NCI-H345 treated with DMSO at 0.1 percent for 48 hours (cell line): ENCODE measurements around the gene SLC38A4.
"Not testable (repeated sequence)": the region's sequence is repeated elsewhere in the genome, so short reads cannot be mapped to it uniquely, and the experiment has no call there.

Experiments used
- DNase-seq: peaks from one replicate; lab custom pipeline; 2025; ENCODE audit not compliant: unreplicated experiment; lab: John Stamatoyannopoulos, UW

The SLC38A4 gene

GRCh38 chr12:46779063-46779462 lies 46.7 kb downstream of the SLC38A4 start:
- DNase-seq = no peak

GRCh38 chr12:46778415-46778814 lies 47.4 kb downstream of the SLC38A4 start:
- no peak for DNase-seq

DNA sequence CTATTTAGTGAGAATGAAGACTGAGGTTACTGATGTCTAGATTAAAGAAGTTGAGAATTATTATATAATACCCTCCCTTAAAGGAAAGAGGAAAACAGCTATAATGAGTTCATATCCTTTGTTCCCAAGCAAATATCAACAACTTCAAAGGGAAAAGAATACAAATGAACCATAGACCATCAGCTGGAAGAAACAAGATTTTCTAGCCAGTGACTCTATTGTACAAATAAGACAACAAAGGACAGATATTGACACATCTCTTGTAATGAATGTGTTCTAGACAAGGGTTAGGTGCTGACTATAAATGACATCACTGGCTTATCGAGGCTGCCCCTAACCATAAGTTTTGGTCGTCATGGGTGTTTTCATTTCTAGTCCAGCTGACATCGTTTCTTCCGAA lies 48.2 kb downstream of the SLC38A4 start:
- DNase-seq = no peak

DNA sequence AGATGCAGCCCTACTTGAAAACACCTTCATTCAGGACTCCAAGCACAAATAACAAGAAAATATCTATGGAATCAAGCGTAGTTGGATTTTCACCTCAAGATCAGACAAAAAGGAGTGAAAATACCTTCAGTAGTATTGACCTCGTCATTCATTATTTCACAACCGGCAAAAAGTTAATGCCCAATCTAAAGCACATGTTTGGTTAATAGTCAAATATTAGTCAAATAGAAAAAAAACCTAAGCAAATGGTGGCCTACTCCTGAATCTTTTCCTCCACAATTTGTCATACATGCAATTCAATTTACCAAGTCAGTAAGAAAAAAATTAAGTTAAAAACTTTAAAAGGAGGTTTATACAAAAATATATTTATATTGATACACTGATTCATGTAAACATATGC lies 50.0 kb downstream of the SLC38A4 start:
- DNase-seq = no peak

DNA sequence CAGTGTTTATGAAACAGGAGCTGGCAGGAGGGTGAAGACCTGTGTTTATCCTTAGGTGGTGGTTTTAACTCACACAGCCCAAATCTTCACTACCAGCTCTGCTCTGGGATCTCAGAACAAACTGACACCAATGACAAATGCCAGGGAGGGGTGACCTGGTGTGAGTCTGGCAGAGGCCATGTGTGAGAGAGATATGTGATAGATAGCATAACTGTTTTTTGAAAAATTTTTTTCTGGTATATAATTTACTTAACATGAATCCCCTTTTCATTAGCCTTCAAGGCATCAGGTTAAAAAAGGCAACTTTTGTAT lies 51.5 kb downstream of the SLC38A4 start:
- no peak for DNase-seq

- DNase-seq = no peak
Observed at GRCh38 chr12:46773586-46774321, 52.0 kb downstream of the SLC38A4 start.

GRCh38 chr12:46771268-46771827 lies 54.4 kb downstream of the SLC38A4 start:
- no peak for DNase-seq

GRCh38 chr12:46770501-46771183 lies 55.2 kb downstream of the SLC38A4 start:
- DNase-seq = no peak

DNA sequence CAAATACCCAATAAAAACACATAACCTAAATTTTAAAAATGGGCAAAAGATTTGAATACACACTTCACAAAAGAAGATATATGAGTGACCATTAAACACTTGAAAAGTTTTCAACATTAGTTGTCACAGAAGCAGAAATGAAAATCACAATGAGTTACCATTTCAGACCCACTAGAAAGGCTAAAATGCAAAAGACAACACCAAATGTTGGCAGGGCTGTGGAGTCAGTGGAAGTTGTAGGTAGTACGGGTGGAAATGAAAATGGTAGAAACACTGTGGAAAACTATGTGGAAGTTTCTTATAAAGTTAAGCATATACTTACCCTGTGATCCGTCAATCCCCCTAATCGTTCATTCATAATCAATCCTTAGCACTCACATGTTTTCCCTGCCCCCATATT lies 61.8 kb downstream of the SLC38A4 start:
- no peak for DNase-seq

DNA sequence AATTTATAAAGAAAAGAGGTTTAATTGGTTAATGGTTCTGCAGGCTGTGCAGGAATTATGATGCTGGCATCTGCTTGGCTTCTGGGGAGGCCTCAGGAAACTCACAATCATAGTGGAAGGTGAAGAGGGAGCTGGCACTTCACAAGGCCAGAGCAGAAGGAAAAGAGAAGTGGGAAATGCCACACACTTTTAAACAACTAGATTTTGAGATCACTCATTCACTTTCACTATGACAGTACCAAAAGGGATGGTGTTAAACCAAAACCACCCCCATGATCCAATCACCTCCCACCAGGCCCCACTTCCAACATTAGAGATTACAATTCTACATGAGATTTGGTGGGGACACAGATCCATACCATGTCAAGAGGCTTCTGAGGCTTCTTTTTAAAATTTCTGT lies 62.6 kb downstream of the SLC38A4 start:
- DNase-seq = no peak

DNA sequence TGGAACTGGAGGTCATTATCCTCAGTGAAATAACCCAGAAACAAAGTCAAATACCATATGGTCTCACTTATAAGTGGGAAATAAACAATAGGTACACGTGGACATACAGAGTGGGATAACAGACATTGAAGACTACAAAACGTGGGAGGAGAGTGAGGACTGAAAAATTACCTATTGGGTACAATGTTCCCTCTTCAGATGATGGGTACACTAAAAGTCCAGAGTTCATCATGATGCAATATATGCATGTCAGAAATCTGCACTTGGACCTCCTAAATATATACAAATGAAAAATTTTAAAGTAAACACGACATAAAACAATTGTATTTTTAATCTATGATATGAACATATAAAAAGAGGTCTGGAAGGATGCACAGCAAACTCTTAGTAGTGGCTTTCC lies 71.2 kb downstream of the SLC38A4 start:
- no peak for DNase-seq

- no peak for DNase-seq
Observed at GRCh38 chr12:46752396-46752795, 73.4 kb downstream of the SLC38A4 start.

DNA sequence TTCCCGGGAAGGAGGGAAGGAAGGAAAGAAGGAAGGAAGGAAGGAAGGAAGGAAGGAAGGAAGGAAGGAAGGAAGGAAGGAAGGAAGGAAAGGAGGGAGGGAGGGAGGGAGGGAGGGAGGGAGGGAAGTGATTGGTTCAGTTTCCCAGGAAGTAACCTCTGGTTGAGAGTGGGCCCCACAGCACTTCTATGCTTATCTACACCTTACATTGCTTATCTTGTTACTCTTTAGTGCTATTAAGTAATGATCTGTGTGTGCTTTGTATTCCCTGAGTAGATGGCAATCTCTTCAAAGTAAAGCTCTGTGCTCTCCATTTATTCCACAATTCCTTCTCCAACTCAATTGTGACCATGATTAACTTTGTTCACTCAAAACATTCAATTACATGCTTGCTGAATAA lies 74.6 kb downstream of the SLC38A4 start:
- no peak for DNase-seq

- no peak for DNase-seq
Observed at GRCh38 chr12:46749322-46749721, 76.5 kb downstream of the SLC38A4 start.

GRCh38 chr12:46744283-46744682 lies 81.5 kb downstream of the SLC38A4 start:
- no peak for DNase-seq

- DNase-seq = no peak
Observed at GRCh38 chr12:46743456-46743855, 82.3 kb downstream of the SLC38A4 start.

- not testable (repeated sequence) for DNase-seq
Observed at GRCh38 chr12:46742271-46742670, 83.5 kb downstream of the SLC38A4 start.

DNA sequence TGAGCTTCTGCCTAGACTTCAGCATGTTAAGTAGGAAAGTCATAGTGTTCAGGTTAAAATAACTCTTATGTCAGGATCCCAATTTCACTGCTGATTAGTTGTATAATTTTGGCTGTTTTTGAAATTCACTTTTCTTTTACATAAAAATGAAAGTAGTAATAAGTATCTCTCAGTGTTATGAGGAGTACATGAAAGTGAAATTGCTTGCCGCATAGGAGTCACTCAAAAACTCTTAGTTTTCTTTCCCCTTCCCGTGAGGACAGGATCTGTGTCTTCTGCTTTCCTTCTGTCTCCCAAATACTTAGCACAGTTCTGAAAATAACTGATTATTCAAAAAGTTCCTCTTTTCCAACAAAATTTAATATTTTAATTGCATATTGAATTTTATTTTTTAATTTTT lies 100.5 kb downstream of the SLC38A4 start:
- DNase-seq = no peak

DNA sequence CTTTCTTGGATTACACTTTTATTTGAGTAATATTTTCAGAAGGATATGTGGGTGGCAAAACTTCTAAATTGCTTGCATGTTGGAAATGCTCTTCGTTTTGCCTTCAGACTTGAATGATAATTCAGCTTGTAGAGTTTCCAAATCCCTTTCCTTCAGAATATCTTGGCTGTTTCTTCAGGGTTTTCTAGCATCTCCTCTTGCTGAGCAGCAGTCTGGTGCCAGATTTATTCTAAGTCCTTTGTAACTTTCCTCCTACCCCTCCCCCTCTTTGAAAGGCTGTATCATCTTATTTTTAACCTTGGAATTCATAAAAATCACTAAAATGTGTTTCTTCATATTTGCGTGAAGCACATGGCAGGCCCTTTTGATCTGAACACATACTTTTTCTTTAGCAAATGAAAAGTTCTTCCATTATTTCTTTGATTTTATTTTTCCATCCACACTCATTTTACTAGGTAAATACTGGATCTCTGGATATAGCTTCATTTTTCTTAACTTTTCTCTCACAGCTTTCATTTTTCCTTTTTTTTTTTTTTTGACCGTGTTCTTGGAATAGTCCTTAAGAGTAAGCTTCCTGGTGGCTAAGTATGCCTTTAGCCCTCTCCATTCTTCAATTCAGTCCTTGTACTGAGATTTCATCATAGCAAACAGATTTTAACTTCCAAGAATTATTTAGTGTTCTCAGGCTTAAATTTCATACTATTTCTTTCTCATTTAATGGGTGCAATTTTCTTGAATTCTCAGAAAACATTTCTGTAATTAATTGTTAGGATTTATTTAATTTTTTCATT lies 102.0 kb downstream of the SLC38A4 start:
- DNase-seq = no peak

DNA sequence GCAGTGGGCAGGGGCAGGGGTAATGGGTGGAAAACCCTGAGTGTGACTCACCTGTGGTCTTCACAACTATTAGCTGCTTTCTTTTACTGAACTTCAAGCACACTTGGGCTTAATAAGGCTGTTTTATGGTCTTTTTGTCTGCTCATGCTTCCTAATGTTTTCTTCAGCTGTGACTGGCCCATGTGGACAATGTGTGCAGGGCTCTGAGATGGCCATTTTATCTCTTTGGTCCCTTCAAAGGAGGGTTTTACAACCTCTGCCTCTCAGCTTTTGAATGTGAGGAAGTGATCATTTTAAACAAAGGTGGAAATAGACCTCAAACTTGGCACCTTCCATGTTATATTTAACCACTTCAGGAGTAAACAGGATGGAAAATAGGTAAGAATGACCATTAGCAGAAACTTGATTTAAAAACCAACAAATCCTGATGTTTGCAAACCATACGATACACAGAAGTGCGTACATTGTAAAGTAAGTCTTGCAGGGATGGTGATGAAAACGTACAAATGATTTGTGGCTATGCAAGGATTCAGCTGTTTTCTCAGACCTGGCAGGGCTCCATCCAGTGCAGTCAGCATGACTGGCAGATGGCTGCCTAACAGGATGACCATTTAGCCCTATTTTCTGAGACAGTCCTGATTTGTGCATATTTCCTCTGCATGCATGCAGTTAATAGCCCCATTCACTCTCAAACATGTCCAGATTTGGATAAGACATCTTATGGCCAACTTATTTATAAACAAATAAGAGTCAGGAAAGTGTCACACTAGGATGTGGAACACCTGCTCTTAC lies 103.2 kb downstream of the SLC38A4 start:
- no peak for DNase-seq

- no peak for DNase-seq
Observed at GRCh38 chr12:46718495-46718894, 107.3 kb downstream of the SLC38A4 start.
